Skeletal muscle satellite cell (primary cell): ENCODE data around the gene PTPRC.

Experiments used
- H3K27me3 ChIP-seq: 2 replicates; pipeline ENCODE4 v1.7.0; 2013; ENCODE audit warnings: low read length; ENCODE audit not compliant: control insufficient read depth, insufficient read depth
- H3K36me3 ChIP-seq: 2 replicates; pipeline ENCODE4 v1.7.0; 2013; ENCODE audit warnings: mild to moderate bottlenecking, control low read depth, low read length; ENCODE audit not compliant: insufficient read depth
- H3K4me1 ChIP-seq: 2 replicates; pipeline ENCODE4 v1.7.0; 2013; ENCODE audit warnings: low read length; ENCODE audit not compliant: control insufficient read depth, insufficient read depth
- H3K4me2 ChIP-seq: 2 replicates; pipeline ENCODE4 v1.7.0; 2013; ENCODE audit warnings: mild to moderate bottlenecking, low read length
- H3K4me3 ChIP-seq: 2 replicates; pipeline ENCODE4 v1.7.0; 2013; ENCODE audit warnings: low read length
- H3K9ac ChIP-seq: 2 replicates; pipeline ENCODE4 v1.7.0; 2013; ENCODE audit warnings: mild to moderate bottlenecking, low read depth, low read length, moderate library complexity
- H3K9me3 ChIP-seq: replicated peaks from 2 replicates; pipeline ENCODE4 v1.7.0; 2013; ENCODE audit warnings: mild to moderate bottlenecking, control low read depth, low read length

PTPRC gene

DNA sequence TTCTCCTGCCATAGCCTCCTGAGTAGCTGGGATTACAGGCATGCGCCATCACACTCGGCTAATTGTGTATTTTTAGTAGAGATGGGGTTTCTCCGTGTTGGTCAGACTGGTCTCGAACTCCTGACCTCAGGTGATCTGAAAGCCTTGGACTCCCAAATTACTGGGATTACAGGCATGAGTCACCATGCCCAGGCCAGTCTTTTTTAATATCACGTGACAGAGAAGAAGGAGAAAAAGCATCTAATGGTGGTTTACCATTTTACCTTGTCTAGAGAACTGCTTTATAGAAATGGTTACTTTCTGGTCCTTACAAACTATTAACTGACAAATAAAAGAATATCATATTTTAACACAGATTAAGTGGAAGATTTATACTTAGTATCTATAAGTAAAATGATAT is 168.0 kb downstream of the PTPRC start:
- H3K27me3 ChIP-seq = no peaks in the 10 kb centered on the region
- no peak overlapping the region for H3K4me3 ChIP-seq
- H3K4me2 ChIP-seq = no peak overlapping the region
- H3K9me3 ChIP-seq = no peaks in the 10 kb centered on the region
- H3K36me3 ChIP-seq = no peaks in the 10 kb centered on the region
- H3K9ac ChIP-seq = no peak overlapping the region
- peaks cover 12% of the 10 kb centered on the region for H3K4me1 ChIP-seq
